Neuronal stem cell (in vitro differentiated cells): ENCODE data around the gene PRKCB.

Experiments used
- DNase-seq: peaks from one replicate; pipeline ENCODE4 v3.0.0-alpha.2; 2013; ENCODE audit warnings: low spot score
- H2AFZ ChIP-seq: one replicate; pipeline ENCODE4 v1.6.1; 2013; ENCODE audit warnings: mild to moderate bottlenecking, low read length, inconsistent platforms
- H2AK5ac ChIP-seq: 2 replicates; pipeline ENCODE4 v1.6.1; 2013; ENCODE audit warnings: low read depth, mild to moderate bottlenecking, inconsistent platforms, low read length, moderate library complexity, mixed read lengths
- H2BK120ac ChIP-seq: 2 replicates; pipeline ENCODE4 v1.6.1; 2013; ENCODE audit warnings: low read depth, mild to moderate bottlenecking, inconsistent platforms, low read length, moderate library complexity, mixed read lengths
- H2BK12ac ChIP-seq: one replicate; pipeline ENCODE4 v1.6.1; 2013; ENCODE audit warnings: low read length, inconsistent platforms
- H2BK15ac ChIP-seq: 2 replicates; pipeline ENCODE4 v1.6.1; 2013; ENCODE audit warnings: mild to moderate bottlenecking, low read length, inconsistent platforms, mixed read lengths
- H2BK5ac ChIP-seq: one replicate; pipeline ENCODE4 v1.6.1; 2013; ENCODE audit warnings: inconsistent platforms, mild to moderate bottlenecking, low read length, moderate library complexity
- H3K14ac ChIP-seq: one replicate; pipeline ENCODE4 v1.6.1; 2013; ENCODE audit warnings: low read length, inconsistent platforms
- H3K18ac ChIP-seq: 2 replicates; pipeline ENCODE4 v1.6.1; 2013; ENCODE audit warnings: low read length, inconsistent platforms
- H3K23ac ChIP-seq: 2 replicates; pipeline ENCODE4 v1.6.1; 2013; ENCODE audit warnings: low read depth, mild to moderate bottlenecking, mixed read lengths, low read length, inconsistent platforms; ENCODE audit not compliant: poor library complexity
- H3K27ac ChIP-seq: replicated peaks from 3 replicates; pipeline ENCODE4 v1.5.1; 2013; ENCODE audit warnings: low read length, inconsistent platforms
- H3K27me3 ChIP-seq, 3 experiments: 2 replicates each; pipeline ENCODE4 v1.6.1; 2013; ENCODE audit warnings: low read length in 3 of 3, mild to moderate bottlenecking in 2 of 3, inconsistent platforms in 1 of 3, low read depth in 1 of 3, mixed read lengths in 1 of 3, moderate library complexity in 1 of 3; ENCODE audit not compliant: control insufficient read depth in 3 of 3, insufficient read depth in 3 of 3
- H3K36me3 ChIP-seq, 2 donors: replicated peaks in 1 of 2; 2 replicates each; pipeline ENCODE4 v1.6.1; 2013; ENCODE audit warnings: low read length in 2 of 2; ENCODE audit not compliant: control insufficient read depth in 2 of 2, insufficient read depth in 2 of 2
- H3K4ac ChIP-seq: 2 replicates; pipeline ENCODE4 v1.6.1; 2013; ENCODE audit warnings: inconsistent platforms, mild to moderate bottlenecking, low read length, moderate library complexity
- H3K4me1 ChIP-seq, 2 donors: 1 replicate in 1 of 2; 2 replicates in 1 of 2; pipeline ENCODE4 v1.6.1; 2013; ENCODE audit warnings: low read length in 2 of 2, low read depth in 1 of 2; ENCODE audit not compliant: control insufficient read depth in 2 of 2, insufficient read depth in 1 of 2
- H3K4me2 ChIP-seq: one replicate; pipeline ENCODE4 v1.6.1; 2013; ENCODE audit warnings: mild to moderate bottlenecking, low read length, inconsistent platforms; ENCODE audit not compliant: insufficient read depth, poor library complexity, severe bottlenecking
- H3K4me3 ChIP-seq, 2 donors: 2 replicates each; pipeline ENCODE4 v1.5.1; 2013; ENCODE audit warnings: low read length in 2 of 2, mild to moderate bottlenecking in 2 of 2, inconsistent platforms in 1 of 2, moderate library complexity in 1 of 2
- H3K79me1 ChIP-seq: one replicate; pipeline ENCODE4 v1.6.1; 2013; ENCODE audit warnings: low read depth, mild to moderate bottlenecking, inconsistent platforms, low read length, moderate library complexity
- H3K9ac ChIP-seq: one replicate; pipeline ENCODE4 v1.6.1; 2013; ENCODE audit warnings: mild to moderate bottlenecking, low read depth, low read length, inconsistent platforms; ENCODE audit not compliant: poor library complexity
- H3K9me3 ChIP-seq, 2 donors: replicated peaks in 1 of 2; 2 replicates each; pipeline versions ENCODE3 to v1.6.1; 2013; ENCODE audit warnings: low read length in 2 of 2, mild to moderate bottlenecking in 2 of 2, inconsistent platforms in 1 of 2, low read depth in 1 of 2, mixed read lengths in 1 of 2, moderate library complexity in 1 of 2; ENCODE audit not compliant: control insufficient read depth in 2 of 2, insufficient read depth in 1 of 2
- H4K8ac ChIP-seq: one replicate; pipeline ENCODE4 v1.6.1; 2013; ENCODE audit warnings: low read depth, mild to moderate bottlenecking, inconsistent platforms, low read length, moderate library complexity
- H4K91ac ChIP-seq: one replicate; pipeline ENCODE4 v1.6.1; 2013; ENCODE audit warnings: low read length, low read depth, mild to moderate bottlenecking, inconsistent platforms; ENCODE audit not compliant: poor library complexity
- WGBS, 2 donors: extraction: QIAGEN DNeasy Blood & Tissue Kit; methylation state at CpG; one replicate each; pipeline ENCODE4 v1.1.7; 2013; ENCODE audit warnings: missing lambda C conversion rate in 2 of 2, mixed read lengths in 1 of 2; ENCODE audit not compliant: insufficient read length in 2 of 2, insufficient replicate concordance in 1 of 2; ENCODE audit errors: extremely low coverage in 2 of 2; 5-methylcytosine and 5-hydroxymethylcytosine counted together

The PRKCB gene

DNA sequence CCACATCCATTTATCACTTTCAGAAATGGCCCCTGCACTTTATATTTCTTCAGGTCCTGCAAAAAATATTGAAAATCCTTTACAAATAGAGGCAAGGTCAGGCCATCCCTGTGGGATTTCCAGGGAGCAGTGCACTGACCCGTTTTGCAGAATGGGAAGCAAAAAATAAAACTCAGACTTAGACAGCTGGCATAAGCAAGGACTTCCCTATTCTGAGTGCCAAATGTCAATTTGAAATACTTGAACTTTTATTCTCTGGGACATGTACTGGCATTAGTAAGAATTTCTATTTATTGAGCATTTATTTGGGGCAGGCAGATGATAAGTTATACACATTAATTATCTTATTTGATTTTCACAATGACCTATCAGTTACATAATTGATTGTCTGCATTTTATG lies 32.4 kb downstream of the PRKCB start:
- peaks cover 0 to 4% (median 0%) of the 10 kb centered on the region in 3 experiments for H3K27me3 ChIP-seq
- no peak overlapping the region for H3K9ac ChIP-seq
- no peak overlapping the region for H3K4me3 ChIP-seq
- H3K23ac ChIP-seq = no peak overlapping the region
- WGBS, 2 donors = no CpG with 5 or more reads among the region's 1 CpG
- H2BK12ac ChIP-seq = no peak overlapping the region
- H3K27ac ChIP-seq = no peak overlapping the region
- DNase-seq = no peak
- H2BK120ac ChIP-seq = no peak overlapping the region
- no peak overlapping the region for H4K8ac ChIP-seq
- H3K14ac ChIP-seq = no peak overlapping the region
- H2BK5ac ChIP-seq = no peak overlapping the region
- no peaks in the 10 kb centered on the region for H3K36me3 ChIP-seq
- no peak overlapping the region for H2BK15ac ChIP-seq
- no peaks in the 10 kb centered on the region for H3K9me3 ChIP-seq
- H2AFZ ChIP-seq = no peak overlapping the region
- no peak overlapping the region for H3K4ac ChIP-seq
- H4K91ac ChIP-seq = no peak overlapping the region
- H3K4me2 ChIP-seq = no peak overlapping the region
- no peaks in the 10 kb centered on the region for H3K79me1 ChIP-seq
- H2AK5ac ChIP-seq = no peak overlapping the region
- peaks cover 0 to 2% of the 10 kb centered on the region in 2 donors for H3K4me1 ChIP-seq
- no peak overlapping the region for H3K18ac ChIP-seq

DNA sequence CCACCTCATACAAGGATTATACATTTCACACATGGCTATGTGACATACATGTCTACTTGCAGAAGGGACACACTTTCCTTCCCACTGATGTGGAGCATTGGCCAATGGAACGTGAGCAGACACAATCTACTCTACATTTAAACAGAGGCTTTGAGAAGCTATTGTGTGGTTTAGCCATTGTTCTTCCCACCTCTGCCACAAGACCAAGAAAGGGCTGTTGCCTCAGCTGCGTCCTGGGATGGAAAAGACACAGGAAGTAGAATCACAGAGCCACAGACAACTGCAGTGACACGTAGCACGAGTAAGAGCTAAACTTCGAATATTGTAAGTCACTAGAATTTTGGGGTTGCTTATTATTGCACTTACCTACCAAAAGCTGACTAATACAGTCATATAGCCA lies 33.3 kb downstream of the PRKCB start:
- WGBS, 2 donors = no CpG with 5 or more reads among the region's 5 CpGs
- Histone ChIP-seq H3K9ac (no peak overlapping the region), H2BK120ac (no peak overlapping the region), H3K79me1 (no peaks in the 10 kb centered on the region), H3K4ac (no peak overlapping the region), H3K36me3 (no peaks in the 10 kb centered on the region), H3K9me3 (no peaks in the 10 kb centered on the region), H2AK5ac (no peak overlapping the region), H3K23ac (no peak overlapping the region), H2BK12ac (no peak overlapping the region), H3K4me3 (no peak overlapping the region), H2AFZ (no peak overlapping the region), H4K91ac (no peak overlapping the region), H2BK5ac (no peak overlapping the region), H3K18ac (no peak overlapping the region), H3K27ac (no peak overlapping the region), H3K14ac (no peak overlapping the region), H4K8ac (no peak overlapping the region), H3K4me1 (peaks cover 0 to 2% of the 10 kb centered on the region in 2 donors), H2BK15ac (no peak overlapping the region), H3K4me2 (no peak overlapping the region), H3K27me3 (no peaks in the 10 kb centered on the region)
- no peak for DNase-seq

DNA sequence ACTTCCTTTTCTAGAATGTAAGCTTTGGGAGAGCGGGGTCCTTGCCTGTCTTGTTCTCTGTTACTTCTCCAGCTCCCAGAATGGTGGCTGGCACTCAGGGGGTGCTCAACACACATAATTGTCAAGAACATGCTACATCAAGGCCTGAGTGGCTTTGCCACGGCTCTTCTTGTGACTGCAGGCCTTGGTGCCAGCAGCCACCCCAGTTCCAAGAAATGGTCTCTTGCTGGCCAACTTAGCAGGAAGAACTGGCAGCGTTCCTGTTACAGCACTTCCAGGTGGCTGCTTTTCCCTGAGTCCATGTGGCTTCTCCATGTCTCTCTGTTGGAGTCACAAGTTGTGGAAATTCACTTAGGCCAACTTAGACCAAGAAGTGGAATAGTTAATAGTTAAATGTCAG lies 36.1 kb downstream of the PRKCB start:
- no peak overlapping the region for H2AFZ ChIP-seq
- H3K27ac ChIP-seq = no peak overlapping the region
- peaks cover 0 to 2% of the 10 kb centered on the region in 2 donors for H3K4me1 ChIP-seq
- H3K18ac ChIP-seq = no peak overlapping the region
- no peak overlapping the region for H3K23ac ChIP-seq
- H4K91ac ChIP-seq = no peak overlapping the region
- H3K9me3 ChIP-seq = no peaks in the 10 kb centered on the region
- H2BK15ac ChIP-seq = no peak overlapping the region
- no peak overlapping the region for H2BK120ac ChIP-seq
- no peak overlapping the region for H2BK12ac ChIP-seq
- WGBS, 2 donors = no CpG with 5 or more reads among the region's 3 CpGs
- H3K14ac ChIP-seq = no peak overlapping the region
- H2BK5ac ChIP-seq = no peak overlapping the region
- no peaks in the 10 kb centered on the region for H3K79me1 ChIP-seq
- H3K36me3 ChIP-seq = no peaks in the 10 kb centered on the region
- H3K9ac ChIP-seq = no peak overlapping the region
- no peak overlapping the region for H3K4ac ChIP-seq
- no peak overlapping the region for H4K8ac ChIP-seq
- no peak overlapping the region for H3K4me3 ChIP-seq
- no peaks in the 10 kb centered on the region for H3K27me3 ChIP-seq
- no peak overlapping the region for H3K4me2 ChIP-seq
- no peak overlapping the region for H2AK5ac ChIP-seq
- no peak for DNase-seq

DNA sequence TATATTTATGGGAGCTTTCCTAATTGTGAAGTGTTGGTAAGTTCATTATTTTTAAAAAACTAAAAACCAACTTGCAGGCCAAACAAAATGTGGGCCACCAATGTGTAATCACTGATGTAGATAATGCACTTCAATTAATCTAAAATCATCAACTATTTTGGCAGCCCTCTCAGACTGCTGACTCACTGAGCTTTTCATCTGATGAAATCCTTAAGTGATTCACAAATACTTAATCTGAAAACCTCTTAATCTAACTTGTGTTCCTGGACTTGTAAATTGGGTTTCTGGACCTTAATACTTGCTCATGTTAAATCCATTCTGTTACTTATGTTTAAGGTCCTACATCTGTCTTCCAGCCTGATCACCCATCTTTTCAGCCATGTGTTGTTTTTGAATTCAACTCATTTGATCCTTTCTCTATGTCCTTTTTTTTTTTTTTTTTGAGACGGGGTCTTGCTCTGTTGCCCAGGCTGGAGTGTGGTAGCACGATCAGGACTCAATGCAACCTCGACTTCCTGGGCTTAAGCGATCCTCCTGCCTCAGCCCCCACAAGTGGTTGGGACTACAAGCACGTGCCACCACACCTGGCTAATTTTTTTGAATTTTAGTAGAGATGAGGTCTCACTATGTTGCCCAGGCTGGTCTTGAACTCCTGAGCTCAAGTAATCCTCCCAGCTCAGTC lies 39.0 kb downstream of the PRKCB start:
- no peak overlapping the region for H2BK120ac ChIP-seq
- no peak overlapping the region for H2BK15ac ChIP-seq
- H2AFZ ChIP-seq = no peak overlapping the region
- H3K9me3 ChIP-seq = no peaks in the 10 kb centered on the region
- H3K36me3 ChIP-seq = no peaks in the 10 kb centered on the region
- H3K4me3 ChIP-seq = no peak overlapping the region
- H2BK12ac ChIP-seq = no peak overlapping the region
- no peak overlapping the region for H3K9ac ChIP-seq
- no peak overlapping the region for H3K14ac ChIP-seq
- no peak overlapping the region for H4K8ac ChIP-seq
- no peaks in the 10 kb centered on the region for H3K79me1 ChIP-seq
- H3K4me2 ChIP-seq = no peak overlapping the region
- no peak overlapping the region for H3K23ac ChIP-seq
- no peaks in the 10 kb centered on the region for H3K27me3 ChIP-seq
- no peaks in the 10 kb centered on the region for H3K4me1 ChIP-seq
- no peak overlapping the region for H3K27ac ChIP-seq
- no peak overlapping the region for H3K18ac ChIP-seq
- no peak overlapping the region for H2AK5ac ChIP-seq
- no peak for DNase-seq
- no CpG with 5 or more reads among the region's 5 CpGs for WGBS, 2 donors
- H4K91ac ChIP-seq = no peak overlapping the region
- H3K4ac ChIP-seq = no peak overlapping the region
- no peak overlapping the region for H2BK5ac ChIP-seq
